Gastroesophageal sphincter (tissue), 4 donors: Measurements from ENCODE around the gene CSMD2. TPM values are rescaled to one million over a fixed set of nuclear protein-coding genes. Genes with fewer than 3 reads are reported as not detected.

Experiments
- ATAC-seq: fragments of 150-250 bp; one replicate; pipeline ENCODE4 v1.9.1; 2016; ENCODE audit warnings: mild to moderate bottlenecking, moderate library complexity
- H3K27ac ChIP-seq, 4 donors: fragments of 200-600 bp; sonication (generic) in 3 of 4; 1 replicate in 3 of 4; 2 replicates in 1 of 4; pipeline ENCODE4 v1.5.1; 2016 to 2019
- H3K27me3 ChIP-seq: fragments of 200-600 bp; sonication (generic); one replicate; pipeline ENCODE4 v1.5.1; 2019
- H3K36me3 ChIP-seq, 2 donors: fragments of 200-600 bp; sonication (generic); one replicate each; pipeline ENCODE4 v1.5.1; 2019; ENCODE audit warnings: control low read depth in 1 of 2
- H3K4me1 ChIP-seq, 3 donors: fragments of 200-600 bp; sonication (generic); 1 replicate in 2 of 3; 2 replicates in 1 of 3; pipeline ENCODE4 v1.5.1; 2016 to 2019; ENCODE audit warnings: control low read depth in 2 of 3
- H3K4me3 ChIP-seq, 2 donors: fragments of 200-600 bp; sonication (generic); one replicate each; pipeline ENCODE4 v1.5.1; 2019; ENCODE audit warnings: mild to moderate bottlenecking in 1 of 2, moderate library complexity in 1 of 2
- H3K9me3 ChIP-seq, 3 donors: fragments of 200-600 bp; sonication (generic); one replicate each; pipeline ENCODE4 v1.5.1; 2017 to 2019; ENCODE audit warnings: control low read depth in 2 of 3
- EP300 ChIP-seq: sonication (generic); formaldehyde crosslinking; IDR thresholded peaks from one replicate; pipeline ENCODE4 v1.6.1; 2017; ENCODE audit warnings: antibody characterized with exemption, mild to moderate bottlenecking
- POLR2A ChIP-seq, 2 donors: fragments of 450-650 bp; IDR thresholded peaks; one replicate each; pipeline ENCODE4 v1.6.1; 2017; ENCODE audit warnings: antibody characterized with exemption in 2 of 2, mild to moderate bottlenecking in 2 of 2, moderate library complexity in 1 of 2
- POLR2AphosphoS5 ChIP-seq: sonication (generic); formaldehyde crosslinking; IDR thresholded peaks from one replicate; pipeline ENCODE4 v1.6.1; 2017; ENCODE audit warnings: antibody characterized with exemption
- WGBS, 2 donors: methylation state at CpG; one replicate each; pipeline ENCODE4 v1.1.5; 2018; ENCODE audit warnings: low coverage in 1 of 2; 5-methylcytosine and 5-hydroxymethylcytosine counted together
- total RNA-seq, 4 donors: library from RNA; depleted of rRNA; stranded (reverse); fragments of >200 nt; gene quantifications; one replicate each; pipeline ENCODE4 v1.1.0, GENCODE V29; 2016
- TF ChIP-seq, protein P1 (sequence below), 4 experiments: fragments of 200-600 bp in 2 of 4; fragments of 450-650 bp in 2 of 4; sonication (generic) in 1 of 4; IDR thresholded peaks; one replicate each; pipeline ENCODE4 v1.5.1; 2017 to 2019; ENCODE audit warnings: antibody characterized with exemption in 4 of 4, mild to moderate bottlenecking in 2 of 4, moderate library complexity in 2 of 4

The CSMD2 gene
- total RNA-seq, 4 donors from 2014 or later, result 0.22 to 2.5 (median 0.37) TPM

DNA sequence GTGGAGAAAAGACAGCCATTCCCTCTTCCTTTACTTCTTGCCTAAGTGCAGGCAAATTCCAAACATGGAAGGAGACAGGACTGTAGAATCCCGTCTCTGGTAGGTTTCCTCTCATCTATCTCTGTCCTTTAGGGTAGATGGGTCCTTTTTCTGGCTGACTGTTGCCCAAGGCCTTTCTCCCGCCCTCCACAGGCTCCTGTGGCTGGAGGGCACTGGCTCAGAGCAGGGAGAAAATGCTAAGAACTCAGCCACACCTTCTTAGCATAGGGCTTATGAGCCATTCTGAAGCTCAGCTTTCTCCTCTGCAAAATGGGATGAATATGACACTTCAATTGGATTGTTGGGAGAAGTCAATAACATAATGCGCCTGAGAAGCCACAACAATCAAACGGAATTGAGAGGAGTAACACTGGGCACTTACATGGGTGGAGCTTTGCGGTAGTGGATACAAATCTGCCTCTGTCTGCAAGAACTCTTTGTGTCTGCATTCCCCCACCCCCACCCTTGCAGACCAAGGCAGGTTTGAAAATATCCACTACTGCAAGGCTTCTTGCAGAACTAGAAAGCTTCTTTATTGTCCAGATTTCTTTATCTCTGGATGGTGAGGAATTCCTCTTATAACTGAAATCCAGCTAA, 94.7 kb downstream of the CSMD2 start:
- no peak for TF ChIP-seq POLR2AphosphoS5
- TF ChIP-seq EP300, result no peak
- no peak for TF ChIP-seq POLR2A (IDR thresholded peaks at IDR 0.05)
- TF ChIP-seq, protein P1, sequence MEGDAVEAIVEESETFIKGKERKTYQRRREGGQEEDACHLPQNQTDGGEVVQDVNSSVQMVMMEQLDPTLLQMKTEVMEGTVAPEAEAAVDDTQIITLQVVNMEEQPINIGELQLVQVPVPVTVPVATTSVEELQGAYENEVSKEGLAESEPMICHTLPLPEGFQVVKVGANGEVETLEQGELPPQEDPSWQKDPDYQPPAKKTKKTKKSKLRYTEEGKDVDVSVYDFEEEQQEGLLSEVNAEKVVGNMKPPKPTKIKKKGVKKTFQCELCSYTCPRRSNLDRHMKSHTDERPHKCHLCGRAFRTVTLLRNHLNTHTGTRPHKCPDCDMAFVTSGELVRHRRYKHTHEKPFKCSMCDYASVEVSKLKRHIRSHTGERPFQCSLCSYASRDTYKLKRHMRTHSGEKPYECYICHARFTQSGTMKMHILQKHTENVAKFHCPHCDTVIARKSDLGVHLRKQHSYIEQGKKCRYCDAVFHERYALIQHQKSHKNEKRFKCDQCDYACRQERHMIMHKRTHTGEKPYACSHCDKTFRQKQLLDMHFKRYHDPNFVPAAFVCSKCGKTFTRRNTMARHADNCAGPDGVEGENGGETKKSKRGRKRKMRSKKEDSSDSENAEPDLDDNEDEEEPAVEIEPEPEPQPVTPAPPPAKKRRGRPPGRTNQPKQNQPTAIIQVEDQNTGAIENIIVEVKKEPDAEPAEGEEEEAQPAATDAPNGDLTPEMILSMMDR (IDR thresholded peaks at IDR 0.05), result no peak

DNA sequence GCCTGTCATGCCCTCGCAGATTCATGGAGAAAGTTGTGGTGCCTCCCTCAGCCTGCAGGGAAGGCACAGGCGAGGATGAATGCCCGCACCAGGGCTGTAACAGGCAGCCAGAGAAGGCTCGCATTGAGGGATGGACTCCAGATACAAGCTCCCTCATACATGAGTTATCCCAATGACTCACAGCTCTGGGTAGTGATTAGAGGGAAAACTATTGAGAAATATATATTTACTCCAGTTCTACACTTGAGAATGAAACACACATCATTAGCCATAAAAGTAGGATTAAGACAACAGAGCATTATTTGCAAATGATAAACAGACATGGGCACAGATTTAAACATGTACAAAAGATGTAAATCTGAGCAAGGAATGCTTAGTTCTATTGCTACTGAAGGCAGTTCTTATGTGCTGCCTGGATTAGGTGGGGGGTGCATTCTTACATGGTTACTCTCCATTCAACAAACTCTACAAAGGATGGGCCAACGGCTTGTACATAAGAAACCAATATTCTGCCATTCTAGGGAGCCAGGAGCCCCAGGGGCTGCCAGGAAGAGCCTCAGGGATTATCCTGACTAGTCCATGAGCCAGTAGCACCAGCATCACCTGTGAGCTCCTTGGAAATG, 97.9 kb downstream of the CSMD2 start:
- no peaks in the 10 kb centered on the region for H3K36me3 ChIP-seq
- WGBS, 2 donors, result 65% methylated on average over 4 of the region's 5 CpGs; no CpG with 5 or more reads in 1 of the 2 donors
- no peak overlapping the region for H3K4me3 ChIP-seq
- no peaks in the 10 kb centered on the region for H3K4me1 ChIP-seq
- H3K9me3 ChIP-seq, result no peaks in the 10 kb centered on the region
- no peak for TF ChIP-seq EP300
- no peak for TF ChIP-seq POLR2A (IDR thresholded peaks at IDR 0.05)
- TF ChIP-seq, protein P1 (IDR thresholded peaks at IDR 0.05), result no peak
- no peak for TF ChIP-seq POLR2AphosphoS5
- H3K27me3 ChIP-seq, result peaks cover 47% of the 10 kb centered on the region
- no peak overlapping the region for H3K27ac ChIP-seq
- no peak for ATAC-seq

More for the DNA sequence above, 94.7 kb downstream of the CSMD2 start:
- Histone ChIP-seq H3K9me3 (no peaks in the 10 kb centered on the region), H3K4me3 (no peak overlapping the region), H3K27me3 (peaks cover 48% of the 10 kb centered on the region), H3K27ac (no peak overlapping the region), H3K36me3 (no peaks in the 10 kb centered on the region), H3K4me1 (no peaks in the 10 kb centered on the region)
- no peak for ATAC-seq
- 41 to 45% methylated on average over 1 to 2 of the region's 5 CpGs for WGBS, 2 donors

DNA sequence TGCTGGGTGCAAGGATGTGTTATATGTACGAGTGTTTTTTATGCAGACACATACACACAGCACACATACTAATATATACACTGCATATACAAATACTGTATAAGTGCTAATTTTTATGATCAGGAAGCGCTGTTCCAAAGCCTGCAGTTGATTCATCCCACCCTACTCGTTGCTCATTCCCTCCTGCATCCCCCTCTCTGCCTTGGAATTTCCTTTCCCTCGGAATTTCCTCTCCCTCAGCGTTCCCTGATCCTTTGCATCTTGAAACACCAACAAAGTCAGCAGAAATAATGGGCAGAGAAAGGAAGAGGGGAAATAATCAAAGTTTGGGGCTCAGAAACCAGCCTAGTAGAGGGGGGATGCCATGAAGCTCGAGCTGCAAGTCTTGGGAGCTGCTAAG, 98.9 kb downstream of the CSMD2 start:
- Histone ChIP-seq H3K36me3 (no peaks in the 10 kb centered on the region), H3K9me3 (no peaks in the 10 kb centered on the region), H3K4me1 (no peaks in the 10 kb centered on the region), H3K27me3 (peaks cover 40% of the 10 kb centered on the region), H3K4me3 (no peak overlapping the region), H3K27ac (no peak overlapping the region)
- ATAC-seq, result no peak
- 52 to 65% methylated on average over 4 to 6 of the region's 6 CpGs for WGBS, 2 donors
- TF ChIP-seq EP300 (no peak), POLR2A (IDR thresholded peaks at IDR 0.05) (no peak), POLR2AphosphoS5 (no peak)
- TF ChIP-seq, protein P1 (IDR thresholded peaks at IDR 0.05), result no peak

DNA sequence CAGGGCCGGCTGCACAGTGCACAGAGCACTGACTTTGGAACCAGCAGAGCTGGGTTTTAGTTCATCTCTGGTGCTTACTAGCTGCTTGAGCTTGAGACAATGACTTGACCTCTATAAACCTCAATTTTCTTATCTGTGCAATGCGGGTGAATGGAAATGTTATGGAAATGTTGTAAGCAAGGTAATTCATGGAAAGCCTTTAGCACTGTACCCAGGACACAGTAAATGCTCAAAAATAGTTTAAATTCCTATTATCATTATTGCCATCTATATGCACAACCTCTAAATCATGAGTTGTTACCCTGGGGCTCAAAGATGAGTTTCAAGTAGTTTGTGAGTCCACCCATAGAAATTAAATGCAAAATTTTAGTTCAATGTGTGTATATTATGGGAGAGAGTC, 99.5 kb downstream of the CSMD2 start:
- Histone ChIP-seq H3K36me3 (no peaks in the 10 kb centered on the region), H3K27ac (no peak overlapping the region), H3K4me1 (no peaks in the 10 kb centered on the region), H3K27me3 (peaks cover 36% of the 10 kb centered on the region), H3K4me3 (no peak overlapping the region), H3K9me3 (no peaks in the 10 kb centered on the region)
- TF ChIP-seq, protein P1 (IDR thresholded peaks at IDR 0.05), result no peak
- TF ChIP-seq EP300, result no peak
- TF ChIP-seq POLR2AphosphoS5, result no peak
- TF ChIP-seq POLR2A (IDR thresholded peaks at IDR 0.05), result no peak
- no peak for ATAC-seq
- 89% methylated on average over 1 of the region's 2 CpGs; no CpG with 5 or more reads in 1 of the 2 donors for WGBS, 2 donors
